ENCODE data around the gene CSK.

GRCh38 chr15:74820056-74820455, 38.2 kb downstream of the CSK start:
- TF ChIP-seq ZFX (IDR thresholded peaks at IDR 0.05; ENCODE audit: borderline replicate concordance), result no peak
- no peak for TF ChIP-seq CTCF (IDR thresholded peaks at IDR 0.05)

Measured in 22Rv1 (cell line).